ENCODE measurements around the gene SLC26A8.

DNA sequence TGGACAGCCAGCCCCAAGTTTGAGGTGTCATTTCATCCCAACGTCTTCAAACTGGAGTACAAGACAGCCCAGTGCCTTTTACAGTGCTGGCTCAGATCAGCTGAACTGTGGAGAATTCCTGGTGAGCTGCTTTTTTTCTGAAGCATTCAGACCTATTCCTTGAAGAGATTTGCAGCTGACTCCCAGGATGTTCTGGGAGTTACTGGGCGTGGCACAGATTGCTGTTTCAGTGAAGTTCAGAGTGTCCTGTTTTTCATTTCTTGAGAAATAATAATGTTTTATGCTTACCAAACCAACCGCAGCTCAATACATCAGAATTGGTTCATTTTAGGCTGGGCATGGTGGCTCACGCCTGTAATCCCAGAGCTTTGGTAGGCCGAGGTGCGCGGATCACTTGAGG, 70.1 kb downstream of the SLC26A8 start:
- TF ChIP-seq YY1 (IDR thresholded peaks at IDR 0.05; ENCODE audit: insufficient read depth, insufficient read length) (no peak), ZNF274 (IDR thresholded peaks at IDR 0.05; ENCODE audit: low read depth, low read length) (no peak), SUZ12 (IDR thresholded peaks at IDR 0.05; ENCODE audit: extremely low read depth, insufficient read depth, insufficient read length) (no peak)

Data from NT2/D1 (cell line).